Ishikawa (cell line): ENCODE data around the gene HMGN5.

Experiments
- YY1 ChIP-seq: IDR thresholded peaks from 2 replicates; pipeline ENCODE4 v1.6.1; 2012; ENCODE audit warnings: low read depth
- TF ChIP-seq, protein P1 (sequence below): IDR thresholded peaks from 2 replicates; pipeline ENCODE4 v1.6.1; 2012

GRCh38 chrX:81201071-81201470 is 642 bp downstream of the HMGN5 start:
- TF ChIP-seq, protein P1, sequence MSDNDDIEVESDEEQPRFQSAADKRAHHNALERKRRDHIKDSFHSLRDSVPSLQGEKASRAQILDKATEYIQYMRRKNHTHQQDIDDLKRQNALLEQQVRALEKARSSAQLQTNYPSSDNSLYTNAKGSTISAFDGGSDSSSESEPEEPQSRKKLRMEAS, result no peak
- no peak for TF ChIP-seq YY1
